ENCODE measurements around the gene CCNE1.
A peak's percentile ranks its signal among the peaks of the same experiment; 100 is the strongest.

Gene CCNE1

GRCh38 chr19:29845574-29846176 is 33.9 kb downstream of the CCNE1 start:
- DNase-seq = peak; percentile 78 to 82 (median 82)

DNA sequence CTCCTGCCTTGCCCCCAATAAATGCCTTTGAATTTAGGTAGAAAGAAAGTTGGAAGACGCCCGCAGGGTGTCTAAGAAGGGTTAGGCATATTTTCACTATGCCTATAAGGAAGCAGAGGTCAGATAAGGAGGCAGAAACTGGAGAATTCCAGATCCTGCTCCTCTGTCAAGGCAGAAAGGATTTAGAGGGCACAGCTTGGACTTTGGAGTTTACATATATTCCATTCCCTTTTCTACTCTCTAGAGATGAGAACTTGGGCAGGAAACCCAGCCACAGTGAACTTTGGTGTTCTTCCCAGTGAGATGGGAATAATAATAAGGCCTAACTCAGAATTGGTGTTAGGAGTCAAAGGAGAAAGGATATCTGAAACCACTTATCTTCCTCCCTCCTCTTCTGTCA is 37.4 kb downstream of the CCNE1 start:
- no peak for DNase-seq

DNA sequence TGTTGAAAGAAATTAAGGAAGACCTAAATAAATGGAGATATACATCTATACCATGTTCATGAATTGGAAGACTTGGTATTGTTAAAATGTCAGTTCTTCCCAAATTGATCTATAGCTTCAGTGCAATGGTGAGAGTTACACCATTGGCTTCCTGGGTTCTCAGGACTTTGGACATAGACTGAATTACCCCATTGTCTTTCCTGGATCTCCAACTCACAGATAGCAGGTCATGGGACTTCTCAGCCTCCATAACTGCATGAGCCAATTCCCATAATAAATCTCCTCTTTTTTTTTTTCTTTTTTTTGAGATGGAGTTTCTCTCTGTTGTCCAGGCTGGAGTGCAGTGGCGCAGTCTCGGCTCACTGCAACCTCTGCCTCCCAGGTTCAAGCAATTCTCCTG is 38.7 kb downstream of the CCNE1 start:
- DNase-seq = no peak

- DNase-seq = no peak
These were observed 40.2 kb downstream of the CCNE1 start for GRCh38 chr19:29851769-29852521.

GRCh38 chr19:29854033-29854432 is 42.2 kb downstream of the CCNE1 start:
- no peak for DNase-seq

GRCh38 chr19:29855087-29855486 is 43.3 kb downstream of the CCNE1 start:
- no peak for DNase-seq

GRCh38 chr19:29855741-29856500 is 44.1 kb downstream of the CCNE1 start:
- DNase-seq = no peak

DNA sequence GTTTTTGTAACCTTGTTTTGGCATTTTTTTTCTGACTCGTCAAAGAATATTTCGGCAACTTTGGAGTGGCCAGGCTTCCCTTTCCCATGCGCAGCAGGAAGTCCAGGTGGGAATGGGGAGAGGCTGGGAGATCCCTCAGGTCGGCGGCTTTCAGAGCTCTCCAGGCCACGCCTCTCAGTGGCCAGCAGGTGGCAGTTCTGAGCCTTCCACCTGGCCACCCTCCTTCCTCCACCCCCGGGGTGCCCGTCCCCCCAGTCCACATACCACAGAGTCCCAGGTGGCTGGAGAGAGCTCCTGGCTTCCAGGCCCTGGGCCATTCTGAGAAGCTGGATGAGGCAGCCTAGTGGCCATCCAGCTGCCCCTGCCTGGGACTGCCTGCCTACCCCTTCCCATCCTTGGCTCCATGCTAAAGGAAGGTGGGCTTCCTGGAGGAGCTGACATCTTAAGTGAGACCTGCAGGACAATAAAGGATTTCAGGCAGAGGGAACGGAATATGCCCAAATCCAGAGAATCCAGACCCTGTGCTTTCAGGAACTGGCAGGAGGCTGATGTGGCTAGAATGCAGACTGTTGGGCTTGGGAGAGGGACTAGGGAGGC is 46.3 kb downstream of the CCNE1 start:
- DNase-seq = peak in 1 of 3 donors; percentile 35

GRCh38 chr19:29858621-29859020 is 46.8 kb downstream of the CCNE1 start:
- no peak for DNase-seq

- no peak for DNase-seq
These were observed 48.7 kb downstream of the CCNE1 start for GRCh38 chr19:29860492-29860891.

- DNase-seq = no peak
These were observed 49.8 kb downstream of the CCNE1 start for GRCh38 chr19:29861574-29861973.

DNA sequence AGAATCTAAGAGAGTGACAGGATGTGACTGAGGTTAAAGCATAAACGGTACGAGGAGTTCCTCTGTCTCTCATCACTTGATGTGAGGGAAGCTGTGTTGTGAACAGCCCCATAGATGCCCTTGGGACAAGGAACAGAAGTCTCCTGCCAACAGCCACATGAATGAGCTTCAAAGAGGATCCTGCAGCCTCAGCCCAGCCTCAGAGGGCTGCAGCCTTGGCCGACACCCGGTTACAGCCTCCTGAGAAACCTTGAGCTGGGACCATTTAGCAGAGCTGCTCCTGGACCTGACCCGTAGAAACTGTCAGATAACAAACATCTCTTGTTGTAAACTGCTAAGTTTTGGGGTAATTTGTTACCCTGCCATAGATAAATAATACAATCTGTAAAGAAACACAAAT is 54.2 kb downstream of the CCNE1 start:
- no peak for DNase-seq

GRCh38 chr19:29867984-29868383 is 56.2 kb downstream of the CCNE1 start:
- no peak for DNase-seq

DNA sequence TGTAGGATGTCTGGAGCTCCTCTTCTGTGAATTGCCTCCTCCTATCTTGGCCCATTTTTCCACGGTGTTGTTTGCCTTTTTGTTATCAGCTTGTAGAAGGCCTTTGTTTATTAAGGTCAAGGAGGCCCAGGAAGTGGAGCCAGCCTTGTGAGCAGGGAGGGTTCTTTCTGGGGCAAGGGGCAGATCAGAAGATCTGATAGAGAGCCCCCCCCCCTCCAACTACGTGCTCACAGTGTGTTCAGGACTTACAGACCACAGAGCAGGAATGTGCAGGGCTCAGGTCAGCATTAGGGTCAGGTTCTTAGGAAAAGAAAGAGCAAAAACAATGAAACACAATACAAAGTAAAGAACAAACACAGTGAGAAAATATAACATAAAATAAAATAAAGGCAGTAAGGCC is 59.4 kb downstream of the CCNE1 start:
- DNase-seq = no peak

DNA sequence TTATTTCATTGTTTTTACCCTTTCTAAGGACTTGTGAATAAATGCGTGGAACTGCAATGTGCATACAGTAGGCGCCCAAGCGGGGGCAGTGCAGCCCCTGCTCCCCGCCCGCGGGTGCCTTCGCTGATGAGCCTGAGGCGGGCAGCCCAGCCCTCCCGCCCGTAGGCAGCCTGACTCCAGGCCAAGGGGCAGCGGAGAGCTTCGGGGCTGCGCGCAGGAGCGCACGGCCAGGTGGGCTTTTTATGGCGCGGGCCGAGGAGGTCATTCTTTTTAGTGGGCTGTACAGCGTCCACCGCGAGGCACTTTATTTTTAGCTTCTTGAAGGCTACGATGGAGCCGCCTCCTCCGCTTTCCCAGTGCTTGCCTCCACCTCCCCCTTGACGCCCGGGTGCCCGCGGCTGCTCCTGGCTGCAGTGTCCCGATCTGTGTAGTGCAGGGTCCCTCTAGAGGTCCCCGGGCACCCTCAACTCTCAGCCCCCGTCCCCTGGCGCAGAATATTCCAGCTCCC is 60.5 kb downstream of the CCNE1 start:
- peak; percentile 53 to 69 (median 58) for DNase-seq

GRCh38 chr19:29873024-29873800 is 61.4 kb downstream of the CCNE1 start:
- DNase-seq = peak; percentile 49 to 87 (median 78)

All from suppressor macrophage treated with lipopolysaccharide for 1 hour (primary cell).